Medulla oblongata (tissue), 1 donor: ENCODE results near the gene GPX1.

Experiments used
- DNase-seq: peaks from one replicate; pipeline ENCODE4 v3.0.0-alpha.2; 2015; ENCODE audit errors: extremely low spot score

The GPX1 gene

GRCh38 chr3:49311283-49311682 is 46.9 kb downstream of the GPX1 start:
- DNase-seq, result no peak

GRCh38 chr3:49310677-49311076 is 47.5 kb downstream of the GPX1 start:
- no peak for DNase-seq
